H1 (cell line): ENCODE measurements around the gene TFB2M. TPM values are rescaled to one million over a fixed set of nuclear protein-coding genes. Genes with fewer than 3 reads are reported as not detected.

Source experiments
- CTCF ChIA-PET: fragments of 300-600 bp; sonication (Branson Sonifier 250); formaldehyde crosslinking; loops from one replicate; lab custom pipeline; 2021; ENCODE audit not compliant: partially characterized antibody; lab: Charles Lee
- POLR2A ChIA-PET: fragments of 300-600 bp; sonication (Branson Sonifier 250); formaldehyde crosslinking; loops from one replicate; lab custom pipeline; 2021; ENCODE audit warnings: inconsistent platforms; ENCODE audit not compliant: partially characterized antibody; lab: Charles Lee
- DNase-seq, 2 experiments: peaks; one replicate each; pipeline versions ENCODE4 v3.0.0 to v3.0.0-alpha.2; 2010 to 2022; ENCODE audit warnings: low spot score in 2 of 2, low read depth in 1 of 2, mixed read lengths in 1 of 2
- FAIRE-seq: peaks from 2 replicates; lab custom pipeline; 2011; peaks lifted over from hg19 to GRCh38; lab: Jason Lieb, UNC
- H2AFZ ChIP-seq: 2 replicates; pipeline ENCODE4 v1.8.1; 2012; ENCODE audit warnings: low read length, inconsistent platforms
- H2AK5ac ChIP-seq: 2 replicates; pipeline ENCODE4 v1.6.1; 2013; ENCODE audit warnings: low read depth, low read length
- H2BK120ac ChIP-seq: replicated peaks from 2 replicates; pipeline ENCODE3; 2013; ENCODE audit warnings: low read depth, low read length, inconsistent platforms
- H2BK12ac ChIP-seq: 2 replicates; pipeline ENCODE4 v1.6.1; 2013; ENCODE audit warnings: low read depth, low read length
- H2BK15ac ChIP-seq: 2 replicates; pipeline ENCODE4 v1.6.1; 2013; ENCODE audit warnings: low read length
- H2BK20ac ChIP-seq: 2 replicates; pipeline ENCODE4 v1.6.1; 2013; ENCODE audit warnings: low read length
- H2BK5ac ChIP-seq: 2 replicates; pipeline ENCODE4 v1.6.1; 2013; ENCODE audit warnings: low read depth, low read length
- H3K14ac ChIP-seq: 2 replicates; pipeline ENCODE4 v1.6.1; 2013; ENCODE audit warnings: inconsistent platforms; ENCODE audit not compliant: insufficient read length
- H3K18ac ChIP-seq: 2 replicates; pipeline ENCODE4 v1.6.1; 2013; ENCODE audit warnings: low read length; ENCODE audit errors: extremely low read depth
- H3K23ac ChIP-seq: 2 replicates; pipeline ENCODE4 v1.6.1; 2013; ENCODE audit warnings: inconsistent platforms; ENCODE audit not compliant: insufficient read length
- H3K23me2 ChIP-seq: 2 replicates; pipeline ENCODE4 v1.6.1; 2013; ENCODE audit warnings: low read depth, low read length
- H3K27ac ChIP-seq: 2 replicates; pipeline ENCODE4 v1.6.1; 2011; ENCODE audit warnings: low read depth, low read length, inconsistent platforms
- H3K27me3 ChIP-seq, 4 experiments: replicated peaks in 1 of 4; 1 replicate in 1 of 4; 2 replicates in 3 of 4; pipeline versions ENCODE4 v1.6.1 to v1.8.1; 2011 to 2013; ENCODE audit warnings: low read length in 3 of 4, mild to moderate bottlenecking in 3 of 4, inconsistent platforms in 2 of 4, mixed read lengths in 2 of 4, moderate library complexity in 1 of 4; ENCODE audit not compliant: control insufficient read depth in 3 of 4, insufficient read depth in 3 of 4; ENCODE audit errors: extremely low read depth in 1 of 4
- H3K36me3 ChIP-seq, 4 experiments: 2 replicates each; pipeline versions ENCODE4 v1.6.1 to v1.8.1; 2011 to 2013; ENCODE audit warnings: mild to moderate bottlenecking in 4 of 4, low read length in 3 of 4, moderate library complexity in 2 of 4, control low read depth in 1 of 4, inconsistent platforms in 1 of 4; ENCODE audit not compliant: insufficient read depth in 4 of 4, control insufficient read depth in 2 of 4
- H3K4ac ChIP-seq: replicated peaks from 2 replicates; pipeline ENCODE3; 2013; ENCODE audit warnings: low read length, low read depth, mixed read lengths, inconsistent platforms; ENCODE audit not compliant: insufficient read length
- H3K4me1 ChIP-seq, 4 experiments: replicated peaks in 1 of 4; 1 replicate in 1 of 4; 2 replicates in 3 of 4; pipeline versions ENCODE4 v1.6.1 to v1.8.1; 2011 to 2013; ENCODE audit warnings: low read length in 3 of 4, inconsistent platforms in 2 of 4, mixed read lengths in 1 of 4; ENCODE audit not compliant: insufficient read depth in 4 of 4, control insufficient read depth in 3 of 4
- H3K4me2 ChIP-seq, 2 experiments: 2 replicates each; pipeline versions ENCODE4 v1.6.1 to v1.8.1; 2011 to 2013; ENCODE audit warnings: low read depth in 2 of 2, low read length in 2 of 2, control low read depth in 1 of 2, inconsistent platforms in 1 of 2, mild to moderate bottlenecking in 1 of 2; ENCODE audit not compliant: insufficient read depth in 1 of 2
- H3K4me3 ChIP-seq, 4 experiments: fragments of 200-600, 300-600 bp in 1 of 4; sonication (generic), shearing (Covaris generic), sonication (Bioruptor Twin) in 1 of 4; 2 replicates each; pipeline versions ENCODE4 v1.5.1 to v1.8.1; 2011 to 2016; ENCODE audit warnings: low read length in 4 of 4, low read depth in 3 of 4, control low read depth in 2 of 4, inconsistent platforms in 2 of 4, mild to moderate bottlenecking in 2 of 4, mixed read lengths in 1 of 4, moderate library complexity in 1 of 4; ENCODE audit not compliant: insufficient read depth in 2 of 4; ENCODE audit errors: extremely low read depth in 1 of 4
- H3K56ac ChIP-seq: replicated peaks from 2 replicates; pipeline ENCODE3; 2013; ENCODE audit warnings: low read depth, mild to moderate bottlenecking, mixed read lengths, low read length, inconsistent platforms; ENCODE audit not compliant: insufficient read length
- H3K79me1 ChIP-seq: 2 replicates; pipeline ENCODE4 v1.6.1; 2013; ENCODE audit warnings: low read depth, low read length, control low read depth
- H3K79me2 ChIP-seq, 2 experiments: 2 replicates each; pipeline versions ENCODE4 v1.6.1 to v1.8.1; 2012 to 2013; ENCODE audit warnings: low read length in 2 of 2, mild to moderate bottlenecking in 2 of 2, inconsistent platforms in 1 of 2; ENCODE audit not compliant: insufficient read depth in 2 of 2, control insufficient read depth in 1 of 2
- H3K9ac ChIP-seq, 4 experiments: replicated peaks in 1 of 4; 1 replicate in 1 of 4; 2 replicates in 3 of 4; pipeline versions ENCODE4 v1.6.1 to v1.8.1; 2011 to 2013; ENCODE audit warnings: low read depth in 3 of 4, low read length in 3 of 4, control low read depth in 2 of 4, mild to moderate bottlenecking in 2 of 4, moderate library complexity in 2 of 4, inconsistent platforms in 1 of 4; ENCODE audit errors: extremely low read depth in 1 of 4
- H3K9me3 ChIP-seq, 2 experiments: 2 replicates each; pipeline versions ENCODE4 v1.6.1 to v1.8.1; 2012 to 2013; ENCODE audit warnings: mild to moderate bottlenecking in 2 of 2, moderate library complexity in 2 of 2, control low read depth in 1 of 2, inconsistent platforms in 1 of 2, low read depth in 1 of 2, low read length in 1 of 2, mixed read lengths in 1 of 2; ENCODE audit not compliant: insufficient read depth in 2 of 2
- H4K20me1 ChIP-seq, 2 experiments: replicated peaks in 1 of 2; 2 replicates each; pipeline versions ENCODE3 to v1.8.1; 2011 to 2013; ENCODE audit warnings: inconsistent platforms in 2 of 2, low read length in 2 of 2, mild to moderate bottlenecking in 1 of 2; ENCODE audit not compliant: insufficient read depth in 2 of 2, control insufficient read depth in 1 of 2
- H4K5ac ChIP-seq: 2 replicates; pipeline ENCODE4 v1.6.1; 2013; ENCODE audit warnings: low read length, low read depth, mixed read lengths, inconsistent platforms; ENCODE audit not compliant: insufficient read length
- H4K8ac ChIP-seq: 2 replicates; pipeline ENCODE4 v1.8.0; 2013; ENCODE audit warnings: mild to moderate bottlenecking, moderate library complexity, low read length, inconsistent platforms; ENCODE audit not compliant: insufficient read depth; ENCODE audit errors: extremely low read depth
- H4K91ac ChIP-seq: replicated peaks from 2 replicates; pipeline ENCODE3; 2013; ENCODE audit warnings: low read length, mixed read lengths, inconsistent platforms; ENCODE audit not compliant: insufficient read length
- ASH2L ChIP-seq: fragments of 200-600, 300-600 bp; sonication (generic); IDR thresholded peaks from one replicate; pipeline ENCODE4 v1.7.1; 2017; ENCODE audit warnings: low read length
- BACH1 ChIP-seq: IDR thresholded peaks from 2 replicates; pipeline ENCODE4 v1.6.1; 2012; ENCODE audit warnings: low read length, improper control_type of control experiment
- BCL11A ChIP-seq, 2 experiments: IDR thresholded peaks; one replicate each; pipeline ENCODE4 v1.6.1; 2011; ENCODE audit warnings: low read depth in 2 of 2, low read length in 2 of 2, mild to moderate bottlenecking in 2 of 2
- CREB1 ChIP-seq: IDR thresholded peaks from 2 replicates; pipeline ENCODE4 v1.6.1; 2012; ENCODE audit warnings: inconsistent platforms
- CTBP2 ChIP-seq: IDR thresholded peaks from 2 replicates; pipeline ENCODE4 v1.7.0; 2011; ENCODE audit warnings: borderline replicate concordance, mild to moderate bottlenecking, moderate library complexity, mixed read lengths, low read length; ENCODE audit not compliant: insufficient read depth, insufficient read length
- EGR1 ChIP-seq: IDR thresholded peaks from 2 replicates; pipeline ENCODE4 v1.6.1; 2011; ENCODE audit warnings: low read depth, low read length, borderline replicate concordance
- GABPA ChIP-seq: IDR thresholded peaks from 2 replicates; pipeline ENCODE4 v1.6.1; 2011; ENCODE audit warnings: mild to moderate bottlenecking, low read length, moderate library complexity, borderline replicate concordance; ENCODE audit not compliant: insufficient read depth
- JUN ChIP-seq: IDR thresholded peaks from 2 replicates; pipeline ENCODE4 v1.6.1; 2011; ENCODE audit warnings: low read depth, mild to moderate bottlenecking, improper control_type of control experiment, low read length
- JUND ChIP-seq: IDR thresholded peaks from 2 replicates; pipeline ENCODE4 v1.6.1; 2011; ENCODE audit warnings: mild to moderate bottlenecking, improper control_type of control experiment, low read length
- POLR2AphosphoS5 ChIP-seq: IDR thresholded peaks from 2 replicates; pipeline ENCODE4 v1.6.1; 2011; ENCODE audit warnings: low read depth, low read length
- RAD21 ChIP-seq, 2 experiments: IDR thresholded peaks in 1 of 2; conservative IDR thresholded peaks in 1 of 2; 2 replicates each; pipeline ENCODE4 v1.6.1; 2011; ENCODE audit warnings: low read depth in 2 of 2, low read length in 2 of 2, improper control_type of control experiment in 1 of 2, inconsistent platforms in 1 of 2, mild to moderate bottlenecking in 1 of 2, moderate library complexity in 1 of 2
- RBBP5 ChIP-seq: IDR thresholded peaks from 2 replicates; pipeline ENCODE4 v1.7.1; 2012; ENCODE audit warnings: low read depth, mild to moderate bottlenecking, inconsistent platforms, low read length, moderate library complexity, borderline replicate concordance
- SIN3A ChIP-seq, 2 experiments: IDR thresholded peaks in 1 of 2; conservative IDR thresholded peaks in 1 of 2; 2 replicates each; pipeline ENCODE4 v1.6.1; 2011 to 2012; ENCODE audit warnings: low read length in 2 of 2, improper control_type of control experiment in 1 of 2, low read depth in 1 of 2, mild to moderate bottlenecking in 1 of 2
- SUZ12 ChIP-seq: fragments of 200-600 bp; sonication (generic); IDR thresholded peaks from 2 replicates; pipeline ENCODE4 v1.6.1; 2012; ENCODE audit warnings: mild to moderate bottlenecking, inconsistent platforms, low read length, moderate library complexity, mixed read lengths
- TAF1 ChIP-seq: IDR thresholded peaks from 2 replicates; pipeline ENCODE4 v1.6.1; 2011; ENCODE audit warnings: mild to moderate bottlenecking, low read depth, low read length
- WGBS, 2 experiments: shearing (Covaris generic) in 1 of 2; methylation state at CpG; one replicate each; pipeline versions ENCODE4 v1.1.6 to v1.1.7; 2013 to 2015; ENCODE audit warnings: low lambda C conversion rate in 2 of 2, mixed read lengths in 2 of 2, inconsistent platforms in 1 of 2, low coverage in 1 of 2, missing lambda C conversion rate in 1 of 2; ENCODE audit not compliant: insufficient replicate concordance in 2 of 2, insufficient coverage in 1 of 2, insufficient read length in 1 of 2; ENCODE audit errors: extremely low coverage in 1 of 2, missing lambda C conversion rate in 1 of 2; 5-methylcytosine and 5-hydroxymethylcytosine counted together
- polyA plus RNA-seq, 7 experiments: library from polyadenylated mRNA; depleted of rRNA in 3 of 7; stranded (reverse) in 5 of 7; unstranded in 2 of 7; fragments of >200 nt in 5 of 7; fragments of 200-250 nt in 2 of 7; gene quantifications; 1 replicate in 5 of 7; 2 replicates in 1 of 7; 4 replicates in 1 of 7; pipeline versions ENCODE4 v1.2.1 to v1.2.3, GENCODE V29; 2011 to 2013; ENCODE audit warnings: missing spikeins in 2 of 7, mixed read lengths in 2 of 7
- total RNA-seq: library from RNA; stranded (reverse); fragmentation: NEBNext Ultra II Directional; extraction: Animal tissue kit (Norgen Biotek cat#: 25700); gene quantifications from 2 replicates; pipeline ENCODE4 v1.2.1, GENCODE V29; 2021

Gene TFB2M
- total and polyA plus RNA-seq, 2 of the 8 experiments (the other 6 are each of a cell fraction or from before 2014, with no cell fraction given), result 10.4 to 22.0 TPM

GRCh38 chr1:246517391-246517790 is 48.7 kb downstream of the TFB2M start:
- 88% methylated on average over 7 of the region's 7 CpGs; no CpG with 5 or more reads in 1 of the 2 experiments for WGBS, 2 experiments
- no peak overlapping the region for H2BK5ac ChIP-seq
- no peak for DNase-seq
- TF ChIP-seq JUND (no peak), BACH1 (no peak), RAD21 (IDR thresholded peaks at IDR 0.05 in 1 of 2, conservative IDR thresholded peaks at IDR 0.05 in 1 of 2; ENCODE audit: low read depth in 2 of 2, low read length in 2 of 2) (no peak), POLR2AphosphoS5 (no peak), SIN3A (conservative IDR thresholded peaks at IDR 0.05 in 1 of 2, IDR thresholded peaks at IDR 0.05 in 1 of 2; ENCODE audit: low read depth in 1 of 2, low read length in 2 of 2) (no peak), CTBP2 (no peak), JUN (no peak), TAF1 (no peak), EGR1 (no peak), SUZ12 (no peak), BCL11A (IDR thresholded peaks at IDR 0.05; ENCODE audit: low read depth in 2 of 2, low read length in 2 of 2) (no peak), GABPA (no peak), CREB1 (no peak), ASH2L (no peak), RBBP5 (no peak)

More at GRCh38 chr1:246517391-246517790, 48.7 kb downstream of the TFB2M start:
- Histone ChIP-seq H3K27me3 (no peaks in the 10 kb centered on the region), H4K5ac (no peak overlapping the region), H2BK12ac (no peak overlapping the region), H3K4me2 (no peak overlapping the region), H3K79me2 (no peaks in the 10 kb centered on the region), H2BK120ac (no peak overlapping the region), H2AFZ (no peak overlapping the region), H3K36me3 (no peaks in the 10 kb centered on the region), H3K4me1 (no peaks in the 10 kb centered on the region), H3K79me1 (no peaks in the 10 kb centered on the region), H3K27ac (no peak overlapping the region), H4K8ac (no peak overlapping the region), H3K4me3 (no peak overlapping the region), H4K20me1 (no peaks in the 10 kb centered on the region), H2BK15ac (no peak overlapping the region), H2BK20ac (no peak overlapping the region), H3K4ac (no peak overlapping the region), H3K56ac (no peak overlapping the region), H3K23me2 (no peaks in the 10 kb centered on the region), H3K9me3 (peaks cover 3% of the 10 kb centered on the region in 2 experiments; a peak in 3 of 4 replicates), H3K9ac (no peak overlapping the region), H3K23ac (no peak overlapping the region), H4K91ac (no peak overlapping the region), H2AK5ac (no peak overlapping the region), H3K14ac (no peak overlapping the region), H3K18ac (no peak overlapping the region)
- POLR2A ChIA-PET, result interaction anchor here (1.2 kb wide), 1 partner anchor 14 kb away, joined by 3 read pairs; no protein-coding TSS in a partner anchor
- no peak for FAIRE-seq
- CTCF ChIA-PET, result interaction anchor here (0.6 to 1.9 kb wide), 2 partner anchors 12 to 14 kb away, joined by 3 to 4 read pairs; no protein-coding TSS in a partner anchor
